22Rv1 (cell line): Measurements from ENCODE around the gene MMP15.

Experiments used
- CTCF ChIP-seq: fragments of 450-650 bp; IDR thresholded peaks from 2 replicates; pipeline ENCODE4 v1.5.1; 2017; ENCODE audit warnings: mild to moderate bottlenecking
- ZFX ChIP-seq: fragments of 450-650 bp; IDR thresholded peaks from 2 replicates; pipeline ENCODE4 v1.6.1; 2017; ENCODE audit warnings: antibody characterized with exemption, borderline replicate concordance

- TF ChIP-seq CTCF (no peak), ZFX (no peak)
Measured at GRCh38 chr16:58049232-58050185, 24.0 kb downstream of the MMP15 start.
